CD4-positive, alpha-beta T cell (primary cell): ENCODE results near the gene NOP16. TPM values are rescaled to one million over a fixed set of nuclear protein-coding genes. Genes with fewer than 3 reads are reported as not detected.

Experiments used
- ATAC-seq: fragments of 200-7000 bp; cut with Tn5 transposase; one replicate; pipeline ENCODE4 v1.10.0; 2022; ENCODE audit warnings: mild to moderate bottlenecking; ENCODE audit not compliant: poor library complexity
- CTCF ChIA-PET: fragments of 350-600 bp; sonication (Branson Sonifier 250); formaldehyde crosslinking; loops from one replicate; lab custom pipeline; 2021; ENCODE audit warnings: antibody characterized with exemption, inconsistent platforms; lab: Charles Lee
- POLR2A ChIA-PET: fragments of 350-600 bp; sonication (Branson Sonifier 250); formaldehyde crosslinking; loops from one replicate; lab custom pipeline; 2021; ENCODE audit warnings: antibody characterized with exemption, inconsistent platforms; lab: Charles Lee
- DNase-seq, 14 experiments: peaks; one replicate each; pipeline ENCODE4 v3.0.0-alpha.2; 2013 to 2020; ENCODE audit warnings: mixed read lengths in 2 of 14
- H3K27ac ChIP-seq, 2 donors: one replicate each; pipeline versions ENCODE4 v1.5.1 to v1.7.0; 2013; ENCODE audit warnings: low read length in 2 of 2, low read depth in 1 of 2, mild to moderate bottlenecking in 1 of 2
- H3K27me3 ChIP-seq, 2 experiments: 1 replicate in 1 of 2; 2 replicates in 1 of 2; pipeline versions ENCODE4 v1.6.1 to v1.7.0; 2013; ENCODE audit warnings: low read length in 2 of 2, control low read depth in 1 of 2, mild to moderate bottlenecking in 1 of 2, moderate library complexity in 1 of 2; ENCODE audit not compliant: insufficient read depth in 2 of 2, control insufficient read depth in 1 of 2
- H3K36me3 ChIP-seq: one replicate; pipeline ENCODE4 v1.6.1; 2013; ENCODE audit warnings: low read length, control low read depth; ENCODE audit not compliant: insufficient read depth
- H3K4me1 ChIP-seq: one replicate; pipeline ENCODE4 v1.6.1; 2013; ENCODE audit warnings: low read length, control low read depth; ENCODE audit not compliant: insufficient read depth
- H3K4me3 ChIP-seq: one replicate; pipeline ENCODE4 v1.5.1; 2013; ENCODE audit warnings: mild to moderate bottlenecking, low read length, moderate library complexity
- H3K9me3 ChIP-seq, 2 experiments: 1 replicate in 1 of 2; 2 replicates in 1 of 2; pipeline versions ENCODE4 v1.6.1 to v1.7.0; 2013; ENCODE audit warnings: low read length in 2 of 2, mild to moderate bottlenecking in 2 of 2, control low read depth in 1 of 2, moderate library complexity in 1 of 2; ENCODE audit not compliant: control insufficient read depth in 1 of 2, insufficient read depth in 1 of 2
- H3K27ac Mint-ChIP-seq: one replicate; pipeline ENCODE4 v1.8.0; 2020; ENCODE audit warnings: mixed read lengths
- H3K27me3 Mint-ChIP-seq: one replicate; pipeline ENCODE4 v1.8.0; 2021; ENCODE audit warnings: mixed read lengths
- H3K36me3 Mint-ChIP-seq: one replicate; pipeline ENCODE4 v1.8.0; 2021; ENCODE audit warnings: low read depth, mixed read lengths
- H3K4me1 Mint-ChIP-seq: one replicate; pipeline ENCODE4 v1.8.0; 2021; ENCODE audit warnings: low read depth, mixed read lengths
- H3K4me3 Mint-ChIP-seq: one replicate; pipeline ENCODE4 v1.8.0; 2020; ENCODE audit warnings: mild to moderate bottlenecking, mixed read lengths
- H3K9me3 Mint-ChIP-seq: one replicate; pipeline ENCODE4 v1.8.0; 2020; ENCODE audit warnings: mixed read lengths
- CTCF ChIP-seq: fragments of 200-600 bp; IDR thresholded peaks from one replicate; pipeline ENCODE4 v1.8.0; 2022; ENCODE audit warnings: antibody characterized with exemption, mild to moderate bottlenecking
- intact Hi-C, 2 experiments: fragments of 100-400 bp; cut with DNase I in 1 of 2; cut with micrococcal nuclease in 1 of 2; formaldehyde crosslinking; loops; one replicate each; pipeline versions ENCODE4 v1.15.1 to v1.9.0; 2023 to 2025; cut with DNase I, micrococcal nuclease
- total RNA-seq, 174 experiments: library from RNA in 2 of 174; stranded (reverse) in 2 of 174; gene quantifications; one replicate each; pipeline ENCODE4 v1.2.3 and lab custom pipeline; 2021 to 2026

The NOP16 gene
- total RNA-seq, 2 experiments from 2014 or later = 12.0 to 14.5 TPM

- H3K36me3 Mint-ChIP-seq = peaks cover 44% of the 10 kb centered on the region
Observed at GRCh38 chr5:176407456-176408251, 19.3 kb upstream of the NOP16 start.

GRCh38 chr5:176406436-176407052 is 18.1 kb upstream of the NOP16 start:
- no peak overlapping the region for H3K4me3 Mint-ChIP-seq
- H3K27ac ChIP-seq = no peak overlapping the region
- no peak overlapping the region for H3K27ac Mint-ChIP-seq
- H3K4me1 ChIP-seq = peaks cover 3% of the 10 kb centered on the region
- peaks cover 50% of the 10 kb centered on the region for H3K36me3 Mint-ChIP-seq
- intact Hi-C loops = no loop called here
- H3K36me3 ChIP-seq = peaks cover 35% of the 10 kb centered on the region
- TF ChIP-seq CTCF = no peak
- no peaks in the 10 kb centered on the region for H3K9me3 ChIP-seq
- DNase-seq (peak in 1 of 14 experiments; percentile 14), ATAC-seq (no peak)
- H3K27me3 ChIP-seq = no peaks in the 10 kb centered on the region
- H3K4me3 ChIP-seq = no peak overlapping the region
- H3K27me3 Mint-ChIP-seq = no peaks in the 10 kb centered on the region
- ChIA-PET CTCF (no interaction called here), POLR2A (interaction anchor here (0.8 kb wide), 1 partner anchor 42 kb away, joined by 3 read pairs; the partner anchor contains the start of gene FAF2)
- no peaks in the 10 kb centered on the region for H3K9me3 Mint-ChIP-seq
- H3K4me1 Mint-ChIP-seq = peaks cover 9% of the 10 kb centered on the region

More at GRCh38 chr5:176407456-176408251, 19.3 kb upstream of the NOP16 start:
- CTCF ChIA-PET = no interaction called here
- Mint-ChIP-seq H3K27ac (no peak overlapping the region), H3K4me3 (no peak overlapping the region), H3K27me3 (no peaks in the 10 kb centered on the region), H3K4me1 (peaks cover 14% of the 10 kb centered on the region), H3K9me3 (no peaks in the 10 kb centered on the region)
- no peak for TF ChIP-seq CTCF
- Histone ChIP-seq H3K27ac (no peak overlapping the region), H3K4me1 (peaks cover 3% of the 10 kb centered on the region), H3K4me3 (no peak overlapping the region), H3K27me3 (no peaks in the 10 kb centered on the region), H3K9me3 (no peaks in the 10 kb centered on the region), H3K36me3 (peaks cover 39% of the 10 kb centered on the region)
- POLR2A ChIA-PET = interaction anchor here (1.3 kb wide), 1 partner anchor 46 kb away, joined by 3 read pairs; the partner anchor contains the start of gene KIAA1191
- no peak for ATAC-seq
- intact Hi-C loops = no loop called here
- no peak for DNase-seq

GRCh38 chr5:176405656-176406435 is 17.4 kb upstream of the NOP16 start:
- H3K9me3 Mint-ChIP-seq = no peaks in the 10 kb centered on the region
- no peak overlapping the region for H3K4me3 ChIP-seq
- intact Hi-C loops = no loop called here
- ChIA-PET POLR2A (interaction anchor here (0.8 kb wide), 1 partner anchor 43 kb away, joined by 3 read pairs; the partner anchor contains the start of gene FAF2), CTCF (no interaction called here)
- H3K36me3 ChIP-seq = peaks cover 39% of the 10 kb centered on the region
- H3K27me3 Mint-ChIP-seq = no peaks in the 10 kb centered on the region
- no peak overlapping the region for H3K27ac Mint-ChIP-seq
- ATAC-seq = no peak
- H3K9me3 ChIP-seq = no peaks in the 10 kb centered on the region
- no peak for TF ChIP-seq CTCF
- H3K4me3 Mint-ChIP-seq = no peak overlapping the region
- no peaks in the 10 kb centered on the region for H3K27me3 ChIP-seq
- peaks cover 2% of the 10 kb centered on the region for H3K4me1 Mint-ChIP-seq
- H3K4me1 ChIP-seq = peaks cover 3% of the 10 kb centered on the region
- no peak overlapping the region for H3K27ac ChIP-seq
- H3K36me3 Mint-ChIP-seq = peaks cover 48% of the 10 kb centered on the region
- DNase-seq = peak in 1 of 14 experiments; percentile 8
